Measurements from ENCODE around the gene SLC26A9.

DNA sequence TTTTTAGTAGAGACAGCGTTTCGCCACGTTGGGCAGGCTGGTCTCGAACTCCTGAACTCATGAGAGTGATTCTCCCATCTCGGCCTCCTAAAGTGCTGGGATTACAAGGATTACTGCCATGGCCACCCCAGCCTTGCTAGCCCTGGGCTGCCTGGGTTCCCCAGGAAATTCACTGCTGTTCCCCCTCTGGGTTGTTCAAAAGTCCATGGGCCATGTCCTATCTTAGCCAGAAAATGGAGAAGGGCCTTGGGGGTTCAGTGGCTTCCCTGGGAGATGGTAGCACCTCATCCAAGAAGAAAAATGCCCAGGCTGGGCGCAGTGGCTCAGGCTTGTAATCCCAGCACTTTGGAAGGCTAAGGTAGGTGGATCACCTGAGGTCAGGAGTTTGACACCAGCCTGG is 20.9 kb downstream of the SLC26A9 start:
- TF ChIP-seq, protein P1, sequence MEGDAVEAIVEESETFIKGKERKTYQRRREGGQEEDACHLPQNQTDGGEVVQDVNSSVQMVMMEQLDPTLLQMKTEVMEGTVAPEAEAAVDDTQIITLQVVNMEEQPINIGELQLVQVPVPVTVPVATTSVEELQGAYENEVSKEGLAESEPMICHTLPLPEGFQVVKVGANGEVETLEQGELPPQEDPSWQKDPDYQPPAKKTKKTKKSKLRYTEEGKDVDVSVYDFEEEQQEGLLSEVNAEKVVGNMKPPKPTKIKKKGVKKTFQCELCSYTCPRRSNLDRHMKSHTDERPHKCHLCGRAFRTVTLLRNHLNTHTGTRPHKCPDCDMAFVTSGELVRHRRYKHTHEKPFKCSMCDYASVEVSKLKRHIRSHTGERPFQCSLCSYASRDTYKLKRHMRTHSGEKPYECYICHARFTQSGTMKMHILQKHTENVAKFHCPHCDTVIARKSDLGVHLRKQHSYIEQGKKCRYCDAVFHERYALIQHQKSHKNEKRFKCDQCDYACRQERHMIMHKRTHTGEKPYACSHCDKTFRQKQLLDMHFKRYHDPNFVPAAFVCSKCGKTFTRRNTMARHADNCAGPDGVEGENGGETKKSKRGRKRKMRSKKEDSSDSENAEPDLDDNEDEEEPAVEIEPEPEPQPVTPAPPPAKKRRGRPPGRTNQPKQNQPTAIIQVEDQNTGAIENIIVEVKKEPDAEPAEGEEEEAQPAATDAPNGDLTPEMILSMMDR (IDR thresholded peaks at IDR 0.05), result no peak
- TF ChIP-seq, protein P2, sequence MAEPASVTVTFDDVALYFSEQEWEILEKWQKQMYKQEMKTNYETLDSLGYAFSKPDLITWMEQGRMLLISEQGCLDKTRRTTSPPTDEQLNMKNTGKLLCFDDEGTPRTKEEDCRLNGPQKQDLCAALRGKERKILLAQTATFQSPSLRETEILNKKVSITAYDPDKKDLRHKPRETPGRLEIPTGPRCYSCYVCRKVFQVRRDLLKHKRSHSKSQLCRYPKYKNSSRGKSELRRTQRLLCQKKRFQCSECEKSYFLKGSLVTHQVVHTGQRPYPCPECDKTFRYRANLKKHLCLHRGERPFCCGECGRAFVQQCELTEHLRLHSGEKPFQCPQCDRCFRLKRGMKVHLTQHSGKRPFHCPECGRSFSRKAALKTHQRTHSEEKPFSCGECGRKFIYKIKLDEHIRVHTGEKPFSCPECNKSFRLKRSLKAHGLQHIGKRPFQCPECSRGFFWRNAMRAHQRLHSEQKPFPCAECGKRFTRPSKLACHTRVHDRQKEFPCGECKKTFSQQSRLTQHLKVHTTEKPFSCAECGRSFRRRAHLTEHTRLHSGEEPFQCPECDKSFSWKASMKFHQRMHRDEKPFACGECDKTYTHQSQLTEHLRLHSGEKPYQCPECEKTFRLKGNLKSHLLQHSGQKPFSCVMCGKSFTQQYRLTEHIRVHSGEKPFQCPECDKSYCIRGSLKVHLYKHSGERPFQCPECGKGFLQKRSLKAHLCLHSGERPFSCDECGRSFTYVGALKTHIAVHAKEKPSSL (CRISPR knock-in tag; conservative IDR thresholded peaks at IDR 0.05), result no peak
- TF ChIP-seq TEAD4 (CRISPR knock-in tag; IDR thresholded peaks at IDR 0.05) (no peak), JUN (CRISPR knock-in tag; IDR thresholded peaks at IDR 0.05) (no peak), CREM (CRISPR knock-in tag; IDR thresholded peaks at IDR 0.05) (no peak), HMGA2 (CRISPR knock-in tag; IDR thresholded peaks at IDR 0.05) (no peak), NFE2L1 (CRISPR knock-in tag; IDR thresholded peaks at IDR 0.05) (no peak), NFATC4 (CRISPR knock-in tag; IDR thresholded peaks at IDR 0.05) (no peak), FOXJ3 (CRISPR knock-in tag; IDR thresholded peaks at IDR 0.05; ENCODE audit: borderline replicate concordance) (no peak), TP53 (CRISPR knock-in tag; IDR thresholded peaks at IDR 0.05) (no peak)
- TF ChIP-seq, protein P3, sequence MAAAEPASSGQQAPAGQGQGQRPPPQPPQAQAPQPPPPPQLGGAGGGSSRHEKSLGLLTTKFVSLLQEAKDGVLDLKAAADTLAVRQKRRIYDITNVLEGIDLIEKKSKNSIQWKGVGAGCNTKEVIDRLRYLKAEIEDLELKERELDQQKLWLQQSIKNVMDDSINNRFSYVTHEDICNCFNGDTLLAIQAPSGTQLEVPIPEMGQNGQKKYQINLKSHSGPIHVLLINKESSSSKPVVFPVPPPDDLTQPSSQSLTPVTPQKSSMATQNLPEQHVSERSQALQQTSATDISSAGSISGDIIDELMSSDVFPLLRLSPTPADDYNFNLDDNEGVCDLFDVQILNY (CRISPR knock-in tag; IDR thresholded peaks at IDR 0.05), result no peak
- TF ChIP-seq, protein P4, sequence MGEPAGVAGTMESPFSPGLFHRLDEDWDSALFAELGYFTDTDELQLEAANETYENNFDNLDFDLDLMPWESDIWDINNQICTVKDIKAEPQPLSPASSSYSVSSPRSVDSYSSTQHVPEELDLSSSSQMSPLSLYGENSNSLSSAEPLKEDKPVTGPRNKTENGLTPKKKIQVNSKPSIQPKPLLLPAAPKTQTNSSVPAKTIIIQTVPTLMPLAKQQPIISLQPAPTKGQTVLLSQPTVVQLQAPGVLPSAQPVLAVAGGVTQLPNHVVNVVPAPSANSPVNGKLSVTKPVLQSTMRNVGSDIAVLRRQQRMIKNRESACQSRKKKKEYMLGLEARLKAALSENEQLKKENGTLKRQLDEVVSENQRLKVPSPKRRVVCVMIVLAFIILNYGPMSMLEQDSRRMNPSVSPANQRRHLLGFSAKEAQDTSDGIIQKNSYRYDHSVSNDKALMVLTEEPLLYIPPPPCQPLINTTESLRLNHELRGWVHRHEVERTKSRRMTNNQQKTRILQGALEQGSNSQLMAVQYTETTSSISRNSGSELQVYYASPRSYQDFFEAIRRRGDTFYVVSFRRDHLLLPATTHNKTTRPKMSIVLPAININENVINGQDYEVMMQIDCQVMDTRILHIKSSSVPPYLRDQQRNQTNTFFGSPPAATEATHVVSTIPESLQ (CRISPR knock-in tag; IDR thresholded peaks at IDR 0.05), result no peak
- TF ChIP-seq, protein P5, sequence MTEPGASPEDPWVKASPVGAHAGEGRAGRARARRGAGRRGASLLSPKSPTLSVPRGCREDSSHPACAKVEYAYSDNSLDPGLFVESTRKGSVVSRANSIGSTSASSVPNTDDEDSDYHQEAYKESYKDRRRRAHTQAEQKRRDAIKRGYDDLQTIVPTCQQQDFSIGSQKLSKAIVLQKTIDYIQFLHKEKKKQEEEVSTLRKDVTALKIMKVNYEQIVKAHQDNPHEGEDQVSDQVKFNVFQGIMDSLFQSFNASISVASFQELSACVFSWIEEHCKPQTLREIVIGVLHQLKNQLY (CRISPR knock-in tag; IDR thresholded peaks at IDR 0.05), result no peak
- TF ChIP-seq, protein P6, sequence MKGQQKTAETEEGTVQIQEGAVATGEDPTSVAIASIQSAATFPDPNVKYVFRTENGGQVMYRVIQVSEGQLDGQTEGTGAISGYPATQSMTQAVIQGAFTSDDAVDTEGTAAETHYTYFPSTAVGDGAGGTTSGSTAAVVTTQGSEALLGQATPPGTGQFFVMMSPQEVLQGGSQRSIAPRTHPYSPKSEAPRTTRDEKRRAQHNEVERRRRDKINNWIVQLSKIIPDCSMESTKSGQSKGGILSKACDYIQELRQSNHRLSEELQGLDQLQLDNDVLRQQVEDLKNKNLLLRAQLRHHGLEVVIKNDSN (CRISPR knock-in tag; IDR thresholded peaks at IDR 0.05), result no peak
